Activated CD4-positive, CD25-positive, alpha-beta regulatory T cell treated with anti-CD3 and anti-CD28 coated beads, Interleukin-2, amount 50 U/mL, for 16 hours (primary cell): ENCODE measurements around the gene GSTCD.
"Not testable (repeated sequence)": the region's sequence is repeated elsewhere in the genome, so short reads cannot be mapped to it uniquely, and the experiment has no call there.

Experiments
- DNase-seq: peaks from one replicate; pipeline ENCODE4 v3.0.0-alpha.2; 2020; ENCODE audit warnings: low read depth, low spot score

GSTCD gene

GRCh38 chr4:105805501-105806120 lies 97.0 kb downstream of the GSTCD start:
- no peak for DNase-seq

- no peak for DNase-seq
These were observed 98.9 kb downstream of the GSTCD start for GRCh38 chr4:105807496-105807895.

- no peak for DNase-seq
These were observed 99.6 kb downstream of the GSTCD start for GRCh38 chr4:105808030-105808749.

- DNase-seq = no peak
These were observed 100.1 kb downstream of the GSTCD start for GRCh38 chr4:105808750-105809041.

- no peak for DNase-seq
These were observed 107.1 kb downstream of the GSTCD start for GRCh38 chr4:105815701-105816100.

- no peak for DNase-seq
These were observed 113.5 kb downstream of the GSTCD start for GRCh38 chr4:105822061-105822460.

GRCh38 chr4:105828074-105828473 lies 119.5 kb downstream of the GSTCD start:
- no peak for DNase-seq

- DNase-seq = no peak
These were observed 122.6 kb downstream of the GSTCD start for GRCh38 chr4:105831189-105831588.

- no peak for DNase-seq
These were observed 126.6 kb downstream of the GSTCD start for GRCh38 chr4:105835177-105835576.

GRCh38 chr4:105836537-105836936 lies 128.0 kb downstream of the GSTCD start:
- DNase-seq = no peak

GRCh38 chr4:105837037-105837436 lies 128.5 kb downstream of the GSTCD start:
- no peak for DNase-seq

- DNase-seq = no peak
These were observed 129.5 kb downstream of the GSTCD start for GRCh38 chr4:105838082-105838481.

- no peak for DNase-seq
These were observed 132.0 kb downstream of the GSTCD start for GRCh38 chr4:105840426-105841174.

GRCh38 chr4:105843941-105844340 lies 135.4 kb downstream of the GSTCD start:
- no peak for DNase-seq

- no peak for DNase-seq
These were observed 137.0 kb downstream of the GSTCD start for GRCh38 chr4:105845559-105845958.

- DNase-seq = not testable (repeated sequence)
These were observed 139.8 kb downstream of the GSTCD start for GRCh38 chr4:105848359-105848758.

- no peak for DNase-seq
These were observed 142.6 kb downstream of the GSTCD start for GRCh38 chr4:105851196-105851595.

- DNase-seq = not testable (repeated sequence)
These were observed 143.6 kb downstream of the GSTCD start for GRCh38 chr4:105852230-105852629.

GRCh38 chr4:105858466-105859040 lies 150.0 kb downstream of the GSTCD start:
- DNase-seq = no peak

GRCh38 chr4:105859233-105859632 lies 150.6 kb downstream of the GSTCD start:
- no peak for DNase-seq

- no peak for DNase-seq
These were observed 162.4 kb downstream of the GSTCD start for GRCh38 chr4:105870963-105871362.

- no peak for DNase-seq
These were observed 163.4 kb downstream of the GSTCD start for GRCh38 chr4:105871997-105872396.

- no peak for DNase-seq
These were observed 166.6 kb downstream of the GSTCD start for GRCh38 chr4:105875233-105875632.
